Hepatocyte (in vitro differentiated cells): ENCODE measurements around the gene CIAO2B. TPM values are rescaled to one million over a fixed set of nuclear protein-coding genes. Genes with fewer than 3 reads are reported as not detected.

Experiments
- DNase-seq: peaks from one replicate; pipeline ENCODE4 v3.0.0-alpha.2; 2016; ENCODE audit warnings: low spot score
- H2AFZ ChIP-seq: fragments of 200-600 bp; sonication (generic); 2 replicates; pipeline ENCODE4 v1.6.0; 2016; ENCODE audit warnings: antibody characterized with exemption, mild to moderate bottlenecking
- H3K27ac ChIP-seq: fragments of 200-600 bp; sonication (generic); 2 replicates; pipeline ENCODE4 v1.5.1; 2016; ENCODE audit warnings: mild to moderate bottlenecking
- H3K27me3 ChIP-seq: fragments of 200-600 bp; sonication (generic); 2 replicates; pipeline ENCODE4 v1.6.1; 2016
- H3K36me3 ChIP-seq: fragments of 200-600 bp; sonication (generic); replicated peaks from 2 replicates; pipeline ENCODE4 v1.5.1; 2016; ENCODE audit warnings: low read depth; ENCODE audit not compliant: insufficient read depth
- H3K4me1 ChIP-seq: fragments of 200-600 bp; sonication (generic); 2 replicates; pipeline ENCODE4 v1.5.1; 2016; ENCODE audit warnings: mild to moderate bottlenecking, moderate library complexity; ENCODE audit not compliant: insufficient read depth
- H3K4me2 ChIP-seq: fragments of 200-600 bp; sonication (generic); 2 replicates; pipeline ENCODE4 v1.6.0; 2016
- H3K4me3 ChIP-seq: fragments of 200-600 bp; sonication (generic); 2 replicates; pipeline ENCODE4 v1.5.1; 2016; ENCODE audit warnings: mild to moderate bottlenecking
- H3K79me2 ChIP-seq: fragments of 200-600 bp; sonication (generic); 2 replicates; pipeline ENCODE4 v1.6.0; 2017; ENCODE audit warnings: mild to moderate bottlenecking
- H3K9me2 ChIP-seq: fragments of 200-600 bp; sonication (generic); replicated peaks from 2 replicates; pipeline ENCODE4 v1.6.0; 2017; ENCODE audit warnings: mild to moderate bottlenecking; ENCODE audit not compliant: insufficient read depth
- H3K9me3 ChIP-seq: fragments of 200-600 bp; sonication (generic); 2 replicates; pipeline ENCODE4 v1.5.1; 2016; ENCODE audit warnings: low read depth, mild to moderate bottlenecking
- H4K20me1 ChIP-seq: fragments of 200-600 bp; sonication (generic); 2 replicates; pipeline ENCODE4 v1.6.0; 2016; ENCODE audit warnings: mild to moderate bottlenecking; ENCODE audit not compliant: insufficient read depth, poor library complexity, severe bottlenecking
- EZH2 ChIP-seq: fragments of 200-600 bp; sonication (generic); IDR thresholded peaks from 2 replicates; pipeline ENCODE4 v1.6.1; 2016; ENCODE audit warnings: antibody characterized with exemption, mild to moderate bottlenecking, borderline replicate concordance
- EZH2phosphoT487 ChIP-seq: fragments of 200-600 bp; sonication (generic); IDR thresholded peaks from one replicate; pipeline ENCODE4 v1.6.1; 2018; ENCODE audit warnings: antibody characterized with exemption, mild to moderate bottlenecking, low read depth, moderate library complexity; ENCODE audit not compliant: unreplicated experiment, severe bottlenecking
- WGBS: methylation state at CpG from one replicate; pipeline ENCODE4 v1.1.6; 2016; ENCODE audit warnings: low lambda C conversion rate; ENCODE audit errors: missing lambda C conversion rate; 5-methylcytosine and 5-hydroxymethylcytosine counted together
- polyA plus RNA-seq: library from polyadenylated mRNA; unstranded; fragments of >200 nt; fragmentation: Nextera tagmentation; extraction: Ambion mirVana; gene quantifications from 2 replicates; pipeline ENCODE4 v1.2.1, GENCODE V29; 2016
- total RNA-seq: library from RNA; depleted of rRNA; stranded (reverse); fragments of >200 nt; gene quantifications from 2 replicates; pipeline ENCODE4 v1.2.3, GENCODE V29; 2014
- TF ChIP-seq, protein P1 (sequence below): fragments of 200-600 bp; sonication (generic); IDR thresholded peaks from 2 replicates; pipeline ENCODE4 v1.5.1; 2016; ENCODE audit warnings: antibody characterized with exemption, mild to moderate bottlenecking; ENCODE audit not compliant: poor library complexity

The CIAO2B gene
- total and polyA plus RNA-seq, 2 experiments from 2014 or later = 131 to 147 TPM

DNA sequence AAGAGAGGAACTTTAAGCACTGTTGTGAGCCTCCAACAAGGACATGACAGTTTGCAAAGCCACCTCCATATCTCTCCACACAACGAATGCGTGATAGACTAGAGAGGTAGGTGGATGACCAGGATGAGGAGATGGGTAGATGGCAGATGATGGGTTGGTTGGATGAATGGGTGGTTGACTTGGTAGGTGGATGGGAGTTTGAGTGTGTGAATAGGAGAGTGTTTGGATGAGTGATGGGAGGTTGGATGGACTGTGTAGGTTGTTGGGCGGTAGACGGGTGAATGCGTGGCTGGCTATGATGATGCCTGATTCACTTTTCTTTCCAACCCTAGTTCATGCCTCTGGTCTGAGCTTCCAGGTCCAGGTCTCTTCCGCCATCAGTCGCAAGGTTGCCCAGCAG lies 19.7 kb downstream of the CIAO2B start:
- 98% methylated on average over 7 of the region's 7 CpGs for WGBS
- no peaks in the 10 kb centered on the region for H3K4me1 ChIP-seq
- TF ChIP-seq EZH2 = no peak
- no peak for TF ChIP-seq EZH2phosphoT487
- TF ChIP-seq, protein P1, sequence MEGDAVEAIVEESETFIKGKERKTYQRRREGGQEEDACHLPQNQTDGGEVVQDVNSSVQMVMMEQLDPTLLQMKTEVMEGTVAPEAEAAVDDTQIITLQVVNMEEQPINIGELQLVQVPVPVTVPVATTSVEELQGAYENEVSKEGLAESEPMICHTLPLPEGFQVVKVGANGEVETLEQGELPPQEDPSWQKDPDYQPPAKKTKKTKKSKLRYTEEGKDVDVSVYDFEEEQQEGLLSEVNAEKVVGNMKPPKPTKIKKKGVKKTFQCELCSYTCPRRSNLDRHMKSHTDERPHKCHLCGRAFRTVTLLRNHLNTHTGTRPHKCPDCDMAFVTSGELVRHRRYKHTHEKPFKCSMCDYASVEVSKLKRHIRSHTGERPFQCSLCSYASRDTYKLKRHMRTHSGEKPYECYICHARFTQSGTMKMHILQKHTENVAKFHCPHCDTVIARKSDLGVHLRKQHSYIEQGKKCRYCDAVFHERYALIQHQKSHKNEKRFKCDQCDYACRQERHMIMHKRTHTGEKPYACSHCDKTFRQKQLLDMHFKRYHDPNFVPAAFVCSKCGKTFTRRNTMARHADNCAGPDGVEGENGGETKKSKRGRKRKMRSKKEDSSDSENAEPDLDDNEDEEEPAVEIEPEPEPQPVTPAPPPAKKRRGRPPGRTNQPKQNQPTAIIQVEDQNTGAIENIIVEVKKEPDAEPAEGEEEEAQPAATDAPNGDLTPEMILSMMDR = no peak
- no peaks in the 10 kb centered on the region for H3K9me3 ChIP-seq
- H3K27ac ChIP-seq = no peak overlapping the region
- no peaks in the 10 kb centered on the region for H3K9me2 ChIP-seq
- no peak overlapping the region for H3K4me2 ChIP-seq
- no peak overlapping the region for H2AFZ ChIP-seq
- no peak for DNase-seq
- H3K36me3 ChIP-seq = no peaks in the 10 kb centered on the region
- no peaks in the 10 kb centered on the region for H4K20me1 ChIP-seq
- H3K79me2 ChIP-seq = no peaks in the 10 kb centered on the region
- H3K27me3 ChIP-seq = no peaks in the 10 kb centered on the region
- no peak overlapping the region for H3K4me3 ChIP-seq

DNA sequence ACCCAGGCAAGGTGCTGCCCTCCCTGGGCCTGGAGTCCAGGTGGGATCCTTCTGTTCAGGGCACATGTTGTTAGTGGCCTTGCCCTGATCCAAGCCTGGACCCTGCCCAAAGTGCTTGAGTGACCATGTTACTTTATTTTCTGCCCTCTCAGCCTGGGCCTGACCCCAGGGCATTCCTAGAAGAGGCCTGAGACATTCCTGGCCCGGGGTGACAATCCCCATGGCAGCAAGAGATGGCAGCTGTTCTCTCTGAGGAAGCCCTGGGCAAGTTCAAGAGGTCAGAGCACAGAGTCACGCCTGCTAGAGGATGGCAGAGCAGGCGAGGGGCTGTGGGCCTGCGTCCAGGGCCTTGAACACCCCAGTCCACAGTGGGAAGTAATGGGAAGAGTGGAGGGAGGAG lies 20.5 kb downstream of the CIAO2B start:
- H2AFZ ChIP-seq = no peak overlapping the region

GRCh38 chr16:66913081-66913480 lies 21.1 kb downstream of the CIAO2B start:
- H3K9me2 ChIP-seq = no peaks in the 10 kb centered on the region
- H4K20me1 ChIP-seq = no peaks in the 10 kb centered on the region
- no peak overlapping the region for H3K4me3 ChIP-seq
- DNase-seq = no peak
- H3K79me2 ChIP-seq = no peaks in the 10 kb centered on the region
- H3K27me3 ChIP-seq = no peaks in the 10 kb centered on the region
- TF ChIP-seq, protein P1 = no peak
- no peak for TF ChIP-seq EZH2phosphoT487
- no peak for TF ChIP-seq EZH2
- WGBS = 44% methylated on average over 10 of the region's 10 CpGs
- H3K27ac ChIP-seq = no peak overlapping the region
- H3K4me2 ChIP-seq = no peak overlapping the region
- H3K9me3 ChIP-seq = no peaks in the 10 kb centered on the region
- no peaks in the 10 kb centered on the region for H3K36me3 ChIP-seq
- H3K4me1 ChIP-seq = no peaks in the 10 kb centered on the region
- no peak overlapping the region for H2AFZ ChIP-seq

More for the DNA sequence above, 20.5 kb downstream of the CIAO2B start:
- no peaks in the 10 kb centered on the region for H4K20me1 ChIP-seq
- DNase-seq = no peak
- no peak overlapping the region for H3K4me2 ChIP-seq
- 83% methylated on average over 4 of the region's 4 CpGs for WGBS
- TF ChIP-seq EZH2phosphoT487 (no peak), EZH2 (no peak)
- TF ChIP-seq, protein P1 = no peak
- no peaks in the 10 kb centered on the region for H3K27me3 ChIP-seq
- no peaks in the 10 kb centered on the region for H3K9me3 ChIP-seq
- no peaks in the 10 kb centered on the region for H3K9me2 ChIP-seq
- no peaks in the 10 kb centered on the region for H3K79me2 ChIP-seq
- H3K4me1 ChIP-seq = no peaks in the 10 kb centered on the region
- H3K36me3 ChIP-seq = no peaks in the 10 kb centered on the region
- no peak overlapping the region for H3K4me3 ChIP-seq
- no peak overlapping the region for H3K27ac ChIP-seq

GRCh38 chr16:66911801-66912200 lies 22.4 kb downstream of the CIAO2B start:
- H3K27me3 ChIP-seq = no peaks in the 10 kb centered on the region
- H4K20me1 ChIP-seq = no peaks in the 10 kb centered on the region
- TF ChIP-seq, protein P1 = no peak
- TF ChIP-seq EZH2phosphoT487 (no peak), EZH2 (no peak)
- H3K9me2 ChIP-seq = no peaks in the 10 kb centered on the region
- 95% methylated on average over 8 of the region's 8 CpGs for WGBS
- H3K4me1 ChIP-seq = no peaks in the 10 kb centered on the region
- no peaks in the 10 kb centered on the region for H3K9me3 ChIP-seq
- DNase-seq = no peak
- H3K4me3 ChIP-seq = no peak overlapping the region
- H3K79me2 ChIP-seq = no peaks in the 10 kb centered on the region
- H3K4me2 ChIP-seq = no peak overlapping the region
- no peak overlapping the region for H2AFZ ChIP-seq
- no peak overlapping the region for H3K27ac ChIP-seq
- no peaks in the 10 kb centered on the region for H3K36me3 ChIP-seq
